22Rv1 (cell line): ENCODE data around the gene CDC42BPB.

Source experiments
- ZFX ChIP-seq: fragments of 450-650 bp; IDR thresholded peaks from 2 replicates; pipeline ENCODE4 v1.6.1; 2017; ENCODE audit warnings: antibody characterized with exemption, borderline replicate concordance
- TF ChIP-seq, protein P1 (sequence below): fragments of 450-650 bp; IDR thresholded peaks from 2 replicates; pipeline ENCODE4 v1.5.1; 2017; ENCODE audit warnings: mild to moderate bottlenecking

DNA sequence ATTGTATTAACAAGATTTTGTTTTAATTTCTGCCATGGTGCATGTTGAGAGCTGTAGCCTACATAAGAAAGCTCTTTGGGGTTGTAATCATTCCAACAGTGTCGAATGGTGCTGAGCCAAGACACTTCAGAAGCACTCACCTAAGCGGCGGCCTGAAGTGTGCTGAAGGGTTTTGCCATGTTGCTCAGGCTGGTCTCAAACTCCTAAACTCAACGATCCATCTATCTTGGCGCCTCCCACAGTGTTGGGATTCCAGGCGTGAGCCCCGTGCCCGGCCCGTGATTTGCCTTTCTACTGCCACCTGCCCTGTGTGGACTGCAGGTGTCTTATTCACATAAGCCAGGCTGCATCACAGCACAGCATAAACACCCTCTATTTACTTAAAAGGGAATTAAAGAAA lies 86.0 kb downstream of the CDC42BPB start:
- TF ChIP-seq, protein P1, sequence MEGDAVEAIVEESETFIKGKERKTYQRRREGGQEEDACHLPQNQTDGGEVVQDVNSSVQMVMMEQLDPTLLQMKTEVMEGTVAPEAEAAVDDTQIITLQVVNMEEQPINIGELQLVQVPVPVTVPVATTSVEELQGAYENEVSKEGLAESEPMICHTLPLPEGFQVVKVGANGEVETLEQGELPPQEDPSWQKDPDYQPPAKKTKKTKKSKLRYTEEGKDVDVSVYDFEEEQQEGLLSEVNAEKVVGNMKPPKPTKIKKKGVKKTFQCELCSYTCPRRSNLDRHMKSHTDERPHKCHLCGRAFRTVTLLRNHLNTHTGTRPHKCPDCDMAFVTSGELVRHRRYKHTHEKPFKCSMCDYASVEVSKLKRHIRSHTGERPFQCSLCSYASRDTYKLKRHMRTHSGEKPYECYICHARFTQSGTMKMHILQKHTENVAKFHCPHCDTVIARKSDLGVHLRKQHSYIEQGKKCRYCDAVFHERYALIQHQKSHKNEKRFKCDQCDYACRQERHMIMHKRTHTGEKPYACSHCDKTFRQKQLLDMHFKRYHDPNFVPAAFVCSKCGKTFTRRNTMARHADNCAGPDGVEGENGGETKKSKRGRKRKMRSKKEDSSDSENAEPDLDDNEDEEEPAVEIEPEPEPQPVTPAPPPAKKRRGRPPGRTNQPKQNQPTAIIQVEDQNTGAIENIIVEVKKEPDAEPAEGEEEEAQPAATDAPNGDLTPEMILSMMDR = no peak
- no peak for TF ChIP-seq ZFX
